GM11168 (cell line): ENCODE data around the gene SOCS4.
"Not testable (repeated sequence)": the region's sequence is repeated elsewhere in the genome, so short reads cannot be mapped to it uniquely, and the experiment has no call there.

ENCODE experiments used
- in situ Hi-C: fragments of 300-500 bp; cut with MboI; formaldehyde crosslinking; loops from one replicate; pipeline ENCODE4 v1.12.0; 2022; ENCODE audit warnings: low sequenced_read_pairs; ENCODE audit not compliant: unreplicated experiment

Gene SOCS4

GRCh38 chr14:55051423-55052268, 24.6 kb downstream of the SOCS4 start, which contains the start of gene MAPK1IP1L:
MAPK1IP1L (plus strand) TSS chr14:55051647; CDS start chr14:55061684, 10,037 bp downstream.
- in situ Hi-C loops, result no loop called here

DNA sequence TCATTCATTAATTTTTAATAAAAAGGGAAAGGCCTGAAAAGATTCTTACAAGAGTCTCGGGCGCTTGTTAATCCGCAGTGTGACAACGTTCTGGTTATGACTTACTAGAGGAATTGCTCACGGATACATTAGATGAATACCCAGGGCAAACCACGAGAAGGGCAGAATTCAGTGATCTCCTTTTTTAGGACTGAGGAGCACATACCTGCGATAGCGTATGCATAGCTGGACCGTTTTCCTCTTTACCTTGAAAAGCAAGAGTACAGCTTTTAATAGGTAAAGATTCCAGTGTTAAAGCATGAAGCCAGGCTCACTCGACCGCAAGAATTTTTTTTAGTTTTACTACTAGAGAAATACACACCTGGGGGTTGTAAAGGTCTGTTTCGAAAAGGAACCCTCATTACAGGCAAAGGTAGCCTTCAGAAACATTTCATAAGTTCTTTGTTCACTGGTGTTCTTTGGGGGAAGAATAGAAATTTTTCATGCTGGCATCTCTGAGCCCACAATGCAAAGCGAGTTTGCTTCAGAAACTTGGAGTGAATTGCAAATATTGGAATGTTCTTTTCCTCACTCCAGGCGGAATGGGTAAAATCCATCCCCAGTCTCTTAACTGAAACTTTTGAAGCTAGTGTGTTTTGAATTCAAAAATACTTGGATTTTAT, 25.4 kb downstream of the SOCS4 start:
- in situ Hi-C loops, result no loop called here

DNA sequence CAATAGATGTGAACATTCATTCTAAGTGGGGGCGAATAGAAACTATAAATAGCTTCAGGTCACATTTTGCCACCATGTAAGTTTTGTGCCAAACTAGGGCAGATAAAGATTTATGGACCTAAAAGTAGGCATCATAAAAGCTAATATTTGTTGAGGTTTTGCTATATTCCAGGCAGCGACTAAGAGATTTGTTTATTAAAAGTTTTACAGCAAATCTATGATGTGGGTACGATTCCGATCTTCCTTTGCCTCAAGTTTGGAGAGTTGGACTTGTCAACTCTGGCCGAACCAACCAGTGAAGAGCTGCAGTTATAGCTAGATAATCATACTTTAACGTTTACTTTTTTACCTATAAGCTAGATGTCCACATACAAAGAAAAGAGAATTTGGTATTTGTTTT, 26.0 kb downstream of the SOCS4 start:
- in situ Hi-C loops, result no loop called here

DNA sequence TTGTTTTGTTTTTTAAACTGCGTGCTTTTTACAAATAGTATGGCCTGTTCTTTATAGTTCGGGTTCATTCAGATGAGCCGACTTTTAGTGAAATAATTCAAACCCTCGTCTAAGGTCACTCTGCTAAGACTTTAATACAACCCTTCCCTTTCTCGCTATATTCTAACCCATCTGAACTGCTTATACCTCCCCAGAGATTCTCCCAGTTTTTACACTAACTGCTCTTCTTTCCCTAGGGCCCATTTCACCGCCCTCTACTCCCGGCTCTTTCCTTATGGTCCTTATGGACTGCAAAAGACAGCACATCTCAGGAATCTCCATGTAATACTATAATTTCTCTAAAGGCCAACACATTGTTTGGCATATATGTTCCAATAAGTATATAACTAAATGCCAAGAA, 26.5 kb downstream of the SOCS4 start:
- in situ Hi-C loops, result no loop called here

- in situ Hi-C loops, result no loop called here
Observed at GRCh38 chr14:55054098-55054497, 27.1 kb downstream of the SOCS4 start.

DNA sequence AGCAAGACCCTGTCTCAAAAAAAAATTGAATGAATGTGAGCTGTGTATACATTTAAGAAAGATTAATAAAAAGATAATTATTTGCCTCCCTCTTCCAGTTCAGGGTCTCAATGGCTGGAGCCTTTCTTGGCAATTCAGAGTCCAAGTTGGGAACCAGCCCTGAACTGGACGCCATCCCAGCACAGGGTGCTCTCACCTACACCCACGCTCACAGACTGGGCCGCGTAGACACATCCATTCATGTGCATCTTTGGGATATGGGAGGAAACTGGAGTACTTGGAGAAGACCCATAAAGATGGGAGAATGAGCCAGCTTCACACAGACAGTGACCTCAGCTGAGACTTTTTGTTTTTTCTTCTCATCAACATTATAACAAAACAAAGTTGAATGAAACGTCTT, 30.9 kb downstream of the SOCS4 start:
- in situ Hi-C loops, result no loop called here

- in situ Hi-C loops, result no loop called here
Observed at GRCh38 chr14:55059333-55059732, 32.3 kb downstream of the SOCS4 start.

DNA sequence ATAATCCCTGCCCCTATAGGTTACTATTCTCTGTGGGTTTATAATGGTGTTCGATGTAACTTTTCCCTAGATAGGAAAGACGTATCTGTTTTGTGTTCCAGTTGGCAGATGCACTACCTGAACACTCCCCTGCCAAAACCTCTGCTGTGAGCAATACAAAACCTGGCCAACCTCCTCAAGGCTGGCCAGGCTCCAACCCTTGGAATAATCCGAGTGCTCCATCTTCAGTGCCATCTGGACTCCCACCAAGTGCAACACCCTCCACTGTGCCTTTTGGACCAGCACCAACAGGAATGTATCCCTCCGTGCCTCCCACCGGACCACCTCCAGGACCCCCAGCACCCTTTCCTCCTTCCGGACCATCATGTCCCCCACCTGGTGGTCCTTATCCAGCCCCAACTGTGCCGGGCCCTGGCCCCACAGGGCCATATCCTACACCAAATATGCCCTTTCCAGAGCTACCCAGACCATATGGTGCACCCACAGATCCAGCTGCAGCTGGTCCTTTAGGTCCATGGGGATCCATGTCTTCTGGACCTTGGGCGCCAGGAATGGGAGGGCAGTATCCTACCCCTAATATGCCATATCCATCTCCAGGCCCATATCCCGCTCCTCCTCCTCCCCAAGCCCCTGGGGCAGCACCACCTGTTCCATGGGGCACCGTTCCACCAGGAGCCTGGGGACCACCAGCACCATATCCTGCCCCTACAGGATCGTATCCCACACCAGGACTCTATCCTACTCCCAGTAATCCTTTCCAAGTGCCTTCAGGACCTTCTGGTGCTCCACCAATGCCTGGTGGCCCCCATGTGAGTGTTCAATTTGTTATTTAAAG, 35.7 kb downstream of the SOCS4 start:
- in situ Hi-C loops, result no loop called here

DNA sequence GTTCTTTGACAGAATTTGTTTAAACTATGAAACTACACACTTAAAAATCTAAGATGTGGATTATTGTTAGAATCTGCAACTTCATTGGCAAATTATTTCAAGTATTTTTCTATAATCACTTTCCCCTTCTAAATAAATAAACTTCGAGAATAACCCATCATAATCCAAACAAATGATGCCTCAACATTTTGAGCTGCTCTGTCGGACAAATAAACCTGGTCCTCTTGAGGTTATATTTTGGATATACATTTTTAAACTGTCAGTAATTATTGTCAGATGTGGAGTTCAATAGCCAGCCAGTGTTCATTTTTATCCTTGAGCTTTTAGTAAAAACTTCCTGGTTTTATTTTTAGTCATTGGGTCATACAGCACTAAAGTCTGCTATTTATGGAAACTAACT, 37.9 kb downstream of the SOCS4 start:
- in situ Hi-C loops, result not testable (repeated sequence)

DNA sequence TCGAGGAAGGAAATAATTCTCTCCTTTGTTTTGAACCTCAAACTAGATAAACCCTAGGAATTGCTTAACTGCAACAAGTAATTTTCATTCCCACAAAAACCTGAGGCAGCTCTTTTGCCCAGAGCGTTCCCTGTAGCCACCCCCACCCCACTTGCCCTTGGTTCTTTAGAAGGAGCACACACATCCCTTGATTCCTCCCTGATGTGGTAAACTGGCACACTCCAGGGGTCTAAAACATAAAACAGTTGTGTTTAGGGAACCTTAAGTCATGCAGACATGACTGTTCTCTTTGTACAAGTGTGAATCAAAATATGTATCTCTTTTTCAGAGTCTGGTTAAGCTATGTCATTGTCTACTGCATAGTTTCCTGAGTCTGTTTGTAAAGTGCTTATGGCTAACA, 38.4 kb downstream of the SOCS4 start:
- in situ Hi-C loops, result no loop called here

- in situ Hi-C loops, result no loop called here
Observed at GRCh38 chr14:55066223-55066622, 39.2 kb downstream of the SOCS4 start.

DNA sequence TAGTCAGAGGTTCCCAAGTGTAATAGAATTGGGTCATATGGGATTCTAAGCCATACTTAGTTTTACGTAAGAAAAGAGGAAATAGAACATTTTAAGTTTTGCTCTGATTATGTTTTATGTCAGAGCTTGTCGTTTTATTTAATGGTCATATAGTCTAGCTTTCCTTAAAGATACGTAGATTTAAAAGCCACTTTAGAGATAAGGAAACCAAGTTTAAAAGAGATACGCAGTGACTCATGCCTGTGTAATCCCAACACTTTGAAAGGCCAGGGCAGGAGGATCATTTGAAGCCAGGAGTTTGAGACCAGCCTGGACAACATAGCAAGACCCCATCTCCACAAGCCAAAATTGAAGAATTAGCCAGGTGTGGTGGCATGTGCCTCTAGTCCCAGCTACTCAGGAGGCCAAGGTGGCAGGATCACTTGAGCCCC, 44.0 kb downstream of the SOCS4 start:
- in situ Hi-C loops, result no loop called here

DNA sequence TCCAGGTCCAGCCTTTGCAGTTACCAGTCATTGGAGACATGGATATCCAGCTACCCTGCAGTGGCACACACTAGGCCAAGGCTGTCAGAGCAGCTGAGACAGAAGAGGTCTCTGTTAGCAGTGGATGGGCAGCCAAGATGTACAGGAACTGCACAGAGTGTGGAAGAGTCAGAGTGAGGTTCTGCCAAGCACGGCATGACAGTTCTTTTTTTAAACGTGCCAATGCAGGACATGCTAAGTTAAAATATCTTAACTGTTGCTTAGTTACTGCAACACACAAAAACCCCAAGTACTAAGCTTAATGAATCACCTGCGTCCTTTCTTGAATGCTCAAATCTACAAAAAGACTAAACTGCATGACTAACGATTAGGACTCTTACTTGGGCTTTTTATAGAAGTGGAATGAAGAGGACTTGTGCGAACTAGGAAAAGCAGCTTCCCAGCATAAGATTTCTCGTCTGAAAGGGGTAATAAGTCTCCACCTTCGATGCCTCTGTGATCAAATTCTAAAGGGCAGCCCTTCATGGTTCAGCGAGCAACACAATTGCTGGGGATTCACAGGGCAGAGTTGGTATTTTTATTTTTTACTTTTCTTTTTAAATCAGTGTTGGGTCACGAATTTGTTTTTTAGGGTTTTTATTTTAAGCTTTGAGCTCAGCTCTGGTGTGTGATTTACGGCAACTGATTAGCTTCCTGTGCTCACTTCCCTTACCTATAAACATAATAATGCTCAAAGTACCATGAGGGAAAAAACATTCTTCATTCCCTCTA, 45.0 kb downstream of the SOCS4 start:
- in situ Hi-C loops, result no loop called here

- in situ Hi-C loops, result no loop called here
Observed at GRCh38 chr14:55073856-55074255, 46.8 kb downstream of the SOCS4 start.

GRCh38 chr14:55074662-55075061, 47.6 kb downstream of the SOCS4 start:
- in situ Hi-C loops, result no loop called here

GRCh38 chr14:55075628-55076175, 48.7 kb downstream of the SOCS4 start:
- in situ Hi-C loops, result no loop called here

- in situ Hi-C loops, result no loop called here
Observed at GRCh38 chr14:55077170-55078151, 50.4 kb downstream of the SOCS4 start.

- in situ Hi-C loops, result not testable (repeated sequence)
Observed at GRCh38 chr14:55079961-55080360, 52.9 kb downstream of the SOCS4 start.
